Esophagus squamous epithelium (tissue), 4 donors: ENCODE results near the gene KRTAP4-2.

Experiments
- CTCF ChIP-seq, 6 experiments: fragments of 450-650 bp in 4 of 6; fragments of 200-600 bp in 2 of 6; sonication (generic) in 2 of 6; IDR thresholded peaks; one replicate each; pipeline ENCODE4 v1.5.1; 2016 to 2019; ENCODE audit warnings: antibody characterized with exemption in 6 of 6, mild to moderate bottlenecking in 4 of 6, moderate library complexity in 4 of 6
- POLR2A ChIP-seq, 4 donors: fragments of 450-650 bp; IDR thresholded peaks; one replicate each; pipeline ENCODE4 v1.6.1; 2017; ENCODE audit warnings: antibody characterized with exemption in 4 of 4, mild to moderate bottlenecking in 4 of 4, moderate library complexity in 3 of 4

GRCh38 chr17:41151525-41151924 is 26.5 kb downstream of the KRTAP4-2 start:
- TF ChIP-seq CTCF (IDR thresholded peaks at IDR 0.05) (no peak), POLR2A (IDR thresholded peaks at IDR 0.05) (no peak)
